Thyroid gland (tissue), 4 donors: Measurements from ENCODE around the gene PRSS1. TPM values are rescaled to one million over a fixed set of nuclear protein-coding genes. Genes with fewer than 3 reads are reported as not detected.

ENCODE experiments used
- DNase-seq, 2 donors: peaks; one replicate each; pipeline ENCODE4 v3.0.0-alpha.2; 2019
- H3K27ac ChIP-seq, 3 donors: fragments of 200-600 bp; sonication (generic); 1 replicate in 2 of 3; 2 replicates in 1 of 3; pipeline ENCODE4 v1.5.1; 2016 to 2019; ENCODE audit warnings: mild to moderate bottlenecking in 1 of 3, moderate library complexity in 1 of 3
- H3K27me3 ChIP-seq: fragments of 200-600 bp; sonication (generic); one replicate; pipeline ENCODE4 v1.5.1; 2019
- H3K36me3 ChIP-seq, 2 donors: fragments of 200-600 bp; sonication (generic); one replicate each; pipeline ENCODE4 v1.5.1; 2016 to 2019
- H3K4me1 ChIP-seq, 2 donors: fragments of 200-600 bp; sonication (generic); one replicate each; pipeline ENCODE4 v1.5.1; 2017 to 2019
- H3K4me3 ChIP-seq, 3 donors: fragments of 200-600 bp; sonication (generic); replicated peaks in 1 of 3; 1 replicate in 2 of 3; 2 replicates in 1 of 3; pipeline ENCODE4 v1.5.1; 2016; ENCODE audit warnings: mild to moderate bottlenecking in 1 of 3
- H3K9me3 ChIP-seq: fragments of 200-600 bp; sonication (generic); one replicate; pipeline ENCODE4 v1.5.1; 2017
- POLR2A ChIP-seq, 2 donors: fragments of 450-650 bp; IDR thresholded peaks; one replicate each; pipeline ENCODE4 v1.6.1; 2017; ENCODE audit warnings: antibody characterized with exemption in 2 of 2, mild to moderate bottlenecking in 2 of 2, moderate library complexity in 1 of 2
- WGBS, 2 donors: methylation state at CpG; one replicate each; pipeline ENCODE4 v1.1.5; 2017; 5-methylcytosine and 5-hydroxymethylcytosine counted together
- intact Hi-C: fragments of 100-400 bp; cut with DNase I; formaldehyde crosslinking; loops from one replicate; pipeline ENCODE4 v1.15.1; 2023
- total RNA-seq, 4 donors: library from RNA; depleted of rRNA; stranded (reverse); fragments of >200 nt; gene quantifications; one replicate each; pipeline ENCODE4 v1.2.3, GENCODE V29; 2016
- TF ChIP-seq, protein P1 (sequence below), 6 experiments: fragments of 200-600 bp in 3 of 6; fragments of 450-650 bp in 3 of 6; sonication (generic) in 3 of 6; IDR thresholded peaks; one replicate each; pipeline ENCODE4 v1.5.1; 2016 to 2019; ENCODE audit warnings: antibody characterized with exemption in 6 of 6, mild to moderate bottlenecking in 2 of 6, inconsistent platforms in 1 of 6, moderate library complexity in 1 of 6

The PRSS1 gene
- total RNA-seq, 4 donors from 2014 or later = 1.2 TPM; not detected in 3

DNA sequence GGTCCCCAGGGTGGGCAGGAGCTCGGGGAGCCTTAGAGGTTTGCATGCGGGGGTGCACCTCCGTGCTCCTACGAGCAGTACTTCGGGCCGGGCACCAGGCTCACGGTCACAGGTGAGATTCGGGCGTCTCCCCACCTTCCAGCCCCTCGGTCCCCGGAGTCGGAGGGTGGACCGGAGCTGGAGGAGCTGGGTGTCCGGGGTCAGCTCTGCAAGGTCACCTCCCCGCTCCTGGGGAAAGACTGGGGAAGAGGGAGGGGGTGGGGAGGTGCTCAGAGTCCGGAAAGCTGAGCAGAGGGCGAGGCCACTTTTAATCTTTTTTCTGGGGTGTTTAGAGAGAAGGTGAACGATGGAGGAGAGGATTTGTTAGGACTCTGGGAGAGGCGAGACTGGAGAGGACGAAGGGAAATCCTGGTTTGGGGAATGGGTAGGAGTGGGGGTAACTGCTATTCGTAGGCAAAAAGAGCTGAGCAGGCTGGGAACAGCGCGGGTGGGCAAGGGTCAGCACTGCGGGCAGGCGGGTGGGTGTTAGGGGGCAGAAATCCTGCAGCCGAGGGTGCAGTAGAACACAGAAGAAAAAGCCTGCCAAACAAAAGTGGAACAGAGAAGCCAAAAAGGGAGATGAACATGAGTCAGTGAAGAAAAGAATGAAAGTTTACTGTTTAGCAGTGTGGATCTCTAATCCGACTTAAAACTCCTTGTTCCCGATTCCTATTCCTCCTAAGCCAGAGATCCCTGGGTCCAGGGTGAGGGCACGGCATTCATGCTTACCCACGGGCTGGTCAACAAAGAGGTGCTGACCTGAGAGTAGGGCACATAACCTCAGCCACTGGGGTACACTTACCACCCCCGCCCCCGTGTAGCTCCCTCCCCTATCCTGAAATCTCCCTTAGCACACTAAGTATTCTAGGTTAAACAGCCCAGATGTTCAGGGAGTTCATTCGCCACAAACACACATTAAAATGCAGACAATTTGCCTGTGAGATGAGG lies 48.4 kb downstream of the PRSS1 start:
- TF ChIP-seq, protein P1, sequence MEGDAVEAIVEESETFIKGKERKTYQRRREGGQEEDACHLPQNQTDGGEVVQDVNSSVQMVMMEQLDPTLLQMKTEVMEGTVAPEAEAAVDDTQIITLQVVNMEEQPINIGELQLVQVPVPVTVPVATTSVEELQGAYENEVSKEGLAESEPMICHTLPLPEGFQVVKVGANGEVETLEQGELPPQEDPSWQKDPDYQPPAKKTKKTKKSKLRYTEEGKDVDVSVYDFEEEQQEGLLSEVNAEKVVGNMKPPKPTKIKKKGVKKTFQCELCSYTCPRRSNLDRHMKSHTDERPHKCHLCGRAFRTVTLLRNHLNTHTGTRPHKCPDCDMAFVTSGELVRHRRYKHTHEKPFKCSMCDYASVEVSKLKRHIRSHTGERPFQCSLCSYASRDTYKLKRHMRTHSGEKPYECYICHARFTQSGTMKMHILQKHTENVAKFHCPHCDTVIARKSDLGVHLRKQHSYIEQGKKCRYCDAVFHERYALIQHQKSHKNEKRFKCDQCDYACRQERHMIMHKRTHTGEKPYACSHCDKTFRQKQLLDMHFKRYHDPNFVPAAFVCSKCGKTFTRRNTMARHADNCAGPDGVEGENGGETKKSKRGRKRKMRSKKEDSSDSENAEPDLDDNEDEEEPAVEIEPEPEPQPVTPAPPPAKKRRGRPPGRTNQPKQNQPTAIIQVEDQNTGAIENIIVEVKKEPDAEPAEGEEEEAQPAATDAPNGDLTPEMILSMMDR (IDR thresholded peaks at IDR 0.05) = no peak
- no peak for TF ChIP-seq POLR2A (IDR thresholded peaks at IDR 0.05)
- no peaks in the 10 kb centered on the region for H3K36me3 ChIP-seq
- 11 to 12% methylated on average over 22 to 30 of the region's 33 CpGs for WGBS, 2 donors
- no peak for DNase-seq
- H3K27me3 ChIP-seq = peaks cover 12% of the 10 kb centered on the region
- peak overlapping the region in 1 of 3 donors; percentile 27 for H3K4me3 ChIP-seq
- peaks cover 14 to 17% of the 10 kb centered on the region in 2 donors for H3K4me1 ChIP-seq
- intact Hi-C loops = loop anchor here (10.0 kb wide), 1 partner anchor 173 kb away; no protein-coding TSS in a partner anchor
- H3K9me3 ChIP-seq = no peaks in the 10 kb centered on the region
- H3K27ac ChIP-seq = no peak overlapping the region

DNA sequence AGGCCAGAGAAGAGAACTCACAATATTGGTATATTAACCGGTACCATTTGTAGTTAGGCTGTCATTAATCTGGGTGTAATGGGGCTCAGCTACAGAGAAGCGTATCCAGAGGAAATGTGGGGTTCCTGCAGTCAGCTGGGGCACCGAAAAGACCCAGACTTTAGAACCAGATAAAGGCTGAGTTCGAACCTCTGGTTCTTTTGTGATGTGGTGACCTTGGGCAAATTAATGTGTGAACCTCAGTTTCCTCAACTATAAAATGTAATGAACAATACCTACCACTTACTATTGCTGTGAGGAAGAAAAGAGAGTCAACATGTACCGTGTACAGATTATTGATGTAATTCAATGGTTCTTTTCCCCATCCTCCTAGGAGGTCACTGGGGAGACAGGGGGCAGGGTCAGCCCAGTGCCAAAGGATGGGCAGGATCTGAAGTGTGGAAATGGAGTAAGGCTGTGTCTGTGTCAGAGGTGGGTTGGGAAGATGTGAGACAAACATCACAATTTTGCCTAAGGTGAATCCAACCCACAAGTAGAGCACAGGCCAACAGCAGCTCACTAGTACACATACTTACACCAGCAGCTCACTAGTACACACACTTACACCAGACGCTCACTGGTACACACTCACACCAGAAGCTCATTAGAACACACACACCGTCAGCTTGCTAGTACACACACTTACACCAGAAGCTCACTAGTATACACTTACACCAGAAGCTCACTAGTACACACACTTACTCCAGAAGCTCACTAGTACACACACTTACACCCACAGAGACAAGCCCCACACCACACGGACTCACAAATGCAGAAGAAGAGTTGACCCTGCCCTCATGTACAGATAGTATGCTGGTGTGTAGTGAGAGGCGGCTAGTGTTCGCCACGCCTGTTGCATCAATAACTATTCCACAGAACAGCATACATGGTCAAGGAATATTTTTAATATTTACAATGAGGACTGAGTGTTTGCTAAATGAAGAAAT lies 49.5 kb downstream of the PRSS1 start:
- WGBS, 2 donors = 82 to 86% methylated on average over 11 of the region's 11 CpGs
- peaks cover 14 to 17% of the 10 kb centered on the region in 2 donors for H3K4me1 ChIP-seq
- no peak overlapping the region for H3K27ac ChIP-seq
- intact Hi-C loops = loop anchor here (10.0 kb wide), 1 partner anchor 174 kb away; no protein-coding TSS in a partner anchor
- no peaks in the 10 kb centered on the region for H3K9me3 ChIP-seq
- no peak overlapping the region for H3K4me3 ChIP-seq
- H3K27me3 ChIP-seq = peaks cover 12% of the 10 kb centered on the region
- DNase-seq = no peak
- TF ChIP-seq, protein P1 (IDR thresholded peaks at IDR 0.05) = no peak
- TF ChIP-seq POLR2A (IDR thresholded peaks at IDR 0.05) = no peak
- H3K36me3 ChIP-seq = no peaks in the 10 kb centered on the region

DNA sequence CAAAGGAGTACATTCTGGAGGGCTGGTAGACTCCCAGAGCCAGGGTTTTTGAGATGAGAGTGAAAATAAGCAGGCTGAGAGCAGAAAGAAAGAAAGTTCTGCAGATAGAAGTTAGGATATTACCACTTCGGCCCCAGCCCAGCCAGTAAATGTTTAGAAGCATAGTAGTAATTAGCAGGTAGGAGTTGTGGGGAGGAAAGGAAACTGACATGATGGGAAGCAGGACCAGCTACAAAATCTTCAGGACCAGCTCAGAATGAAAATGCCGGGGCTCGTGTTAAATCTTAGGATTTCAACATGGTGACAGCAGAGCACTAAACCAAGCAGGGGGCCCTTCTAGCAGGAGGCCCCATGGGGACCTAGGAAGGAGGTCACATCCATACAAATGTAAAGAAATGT lies 50.2 kb downstream of the PRSS1 start:
- DNase-seq = no peak
- no peaks in the 10 kb centered on the region for H3K9me3 ChIP-seq
- WGBS, 2 donors = 74 to 81% methylated on average over 3 of the region's 3 CpGs
- TF ChIP-seq POLR2A (IDR thresholded peaks at IDR 0.05) = no peak
- TF ChIP-seq, protein P1 (IDR thresholded peaks at IDR 0.05) = no peak
- H3K27ac ChIP-seq = no peak overlapping the region
- no peak overlapping the region for H3K4me3 ChIP-seq
- peaks cover 12% of the 10 kb centered on the region for H3K27me3 ChIP-seq
- intact Hi-C loops = loop anchor here (10.0 kb wide), 1 partner anchor 175 kb away; no protein-coding TSS in a partner anchor
- peaks cover 14 to 17% of the 10 kb centered on the region in 2 donors for H3K4me1 ChIP-seq
- no peaks in the 10 kb centered on the region for H3K36me3 ChIP-seq

DNA sequence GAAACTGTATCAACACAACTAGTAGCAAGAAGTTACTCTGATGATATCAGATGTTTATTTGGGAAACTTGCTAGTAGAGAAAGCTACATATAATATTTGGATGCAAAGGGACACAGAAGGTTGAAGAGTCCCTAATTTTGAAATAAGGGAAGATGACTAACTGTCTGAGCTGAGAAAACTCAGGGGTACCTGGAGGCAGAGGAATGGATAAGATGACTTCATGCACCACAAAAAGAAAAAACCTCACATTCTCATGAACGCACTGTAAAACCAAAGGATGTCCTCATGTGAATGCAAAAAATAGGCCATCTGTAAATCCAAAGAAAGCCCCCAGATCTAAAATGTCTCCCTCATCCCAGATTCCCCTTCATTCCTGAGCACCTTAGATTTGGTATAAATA lies 50.8 kb downstream of the PRSS1 start:
- Histone ChIP-seq H3K4me3 (no peak overlapping the region), H3K27me3 (peaks cover 12% of the 10 kb centered on the region), H3K9me3 (no peaks in the 10 kb centered on the region), H3K27ac (no peak overlapping the region), H3K4me1 (peaks cover 14 to 17% of the 10 kb centered on the region in 2 donors), H3K36me3 (no peaks in the 10 kb centered on the region)
- TF ChIP-seq, protein P1 (IDR thresholded peaks at IDR 0.05) = no peak
- TF ChIP-seq POLR2A (IDR thresholded peaks at IDR 0.05) = no peak
- DNase-seq = no peak
- intact Hi-C loops = no loop called here
- 86 to 87% methylated on average over 1 of the region's 1 CpG for WGBS, 2 donors
